ENCODE results near the gene SNX5.

The SNX5 gene

DNA sequence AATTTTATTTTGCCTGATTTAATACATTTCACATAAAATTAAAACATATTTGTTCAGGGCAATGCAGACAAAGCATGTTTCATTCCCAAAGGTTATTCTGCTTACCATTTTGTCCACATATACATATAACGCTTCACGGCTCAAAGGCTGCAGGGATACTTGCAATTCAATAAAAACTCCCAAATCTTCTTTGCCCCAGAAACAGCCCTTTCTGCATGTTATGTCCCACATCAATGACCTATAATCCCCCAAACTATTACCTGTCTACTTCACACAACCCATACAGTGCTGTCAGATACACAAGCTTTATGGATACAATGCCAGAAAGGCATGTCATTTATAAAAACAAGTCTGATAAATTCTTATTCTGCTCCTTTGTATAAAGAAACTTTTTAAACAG is 20.2 kb downstream of the SNX5 start:
- TF ChIP-seq, protein P1, sequence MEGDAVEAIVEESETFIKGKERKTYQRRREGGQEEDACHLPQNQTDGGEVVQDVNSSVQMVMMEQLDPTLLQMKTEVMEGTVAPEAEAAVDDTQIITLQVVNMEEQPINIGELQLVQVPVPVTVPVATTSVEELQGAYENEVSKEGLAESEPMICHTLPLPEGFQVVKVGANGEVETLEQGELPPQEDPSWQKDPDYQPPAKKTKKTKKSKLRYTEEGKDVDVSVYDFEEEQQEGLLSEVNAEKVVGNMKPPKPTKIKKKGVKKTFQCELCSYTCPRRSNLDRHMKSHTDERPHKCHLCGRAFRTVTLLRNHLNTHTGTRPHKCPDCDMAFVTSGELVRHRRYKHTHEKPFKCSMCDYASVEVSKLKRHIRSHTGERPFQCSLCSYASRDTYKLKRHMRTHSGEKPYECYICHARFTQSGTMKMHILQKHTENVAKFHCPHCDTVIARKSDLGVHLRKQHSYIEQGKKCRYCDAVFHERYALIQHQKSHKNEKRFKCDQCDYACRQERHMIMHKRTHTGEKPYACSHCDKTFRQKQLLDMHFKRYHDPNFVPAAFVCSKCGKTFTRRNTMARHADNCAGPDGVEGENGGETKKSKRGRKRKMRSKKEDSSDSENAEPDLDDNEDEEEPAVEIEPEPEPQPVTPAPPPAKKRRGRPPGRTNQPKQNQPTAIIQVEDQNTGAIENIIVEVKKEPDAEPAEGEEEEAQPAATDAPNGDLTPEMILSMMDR (IDR thresholded peaks at IDR 0.05; ENCODE audit: control insufficient read depth, extremely low read depth, insufficient read depth): no peak
- no peak for DNase-seq (ENCODE audit: low read depth)
- H3K4me3 ChIP-seq (ENCODE audit: low read depth, low read length): no peak overlapping the region

DNA sequence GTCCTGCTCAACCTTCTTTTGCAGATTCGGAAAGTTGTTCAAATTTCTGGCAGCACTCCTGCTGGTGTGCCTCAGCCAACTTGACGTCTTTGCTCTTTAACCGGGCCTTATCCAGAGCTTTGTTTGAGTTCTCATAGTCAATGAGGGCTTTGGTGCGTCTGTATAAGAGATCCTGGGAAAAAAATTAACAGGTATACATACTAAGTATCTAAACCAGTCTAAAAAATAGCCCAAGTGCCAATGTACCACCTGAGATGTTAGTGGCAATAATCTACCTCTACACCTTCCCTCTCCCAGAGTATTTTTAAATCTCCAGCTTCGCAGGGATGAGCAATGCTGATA is 21.1 kb downstream of the SNX5 start:
- no peak overlapping the region for H3K4me3 ChIP-seq (ENCODE audit: low read depth, low read length)
- DNase-seq (ENCODE audit: low read depth): no peak
- TF ChIP-seq, protein P1 (IDR thresholded peaks at IDR 0.05; ENCODE audit: control insufficient read depth, extremely low read depth, insufficient read depth): no peak

GRCh38 chr20:17946572-17947473 is 21.8 kb downstream of the SNX5 start:
- no peak overlapping the region for H3K4me3 ChIP-seq (ENCODE audit: low read depth, low read length)
- TF ChIP-seq, protein P1 (IDR thresholded peaks at IDR 0.05; ENCODE audit: control insufficient read depth, extremely low read depth, insufficient read depth): no peak
- no peak for DNase-seq (ENCODE audit: low read depth)

DNA sequence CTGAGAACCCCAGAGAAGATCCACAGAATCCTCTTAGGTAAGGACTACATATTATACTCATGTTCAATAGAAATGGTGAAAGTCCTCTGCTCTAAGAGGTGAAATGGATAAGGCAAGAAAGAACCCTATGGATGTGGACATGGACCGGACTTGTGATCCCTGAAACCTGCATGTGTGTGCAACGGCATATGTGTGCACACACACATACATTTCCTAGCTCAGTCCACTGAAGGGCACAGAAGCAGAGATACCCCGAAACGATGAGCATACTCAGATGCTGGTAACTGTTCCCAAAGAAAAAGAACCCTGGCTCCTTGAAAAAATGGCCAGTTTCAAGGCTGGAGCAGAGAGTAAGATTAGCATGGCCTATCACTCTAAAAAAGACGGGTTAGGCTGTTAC is 22.6 kb downstream of the SNX5 start:
- no peak for DNase-seq (ENCODE audit: low read depth)
- H3K4me3 ChIP-seq (ENCODE audit: low read depth, low read length): no peak overlapping the region
- TF ChIP-seq, protein P1 (IDR thresholded peaks at IDR 0.05; ENCODE audit: control insufficient read depth, extremely low read depth, insufficient read depth): no peak

DNA sequence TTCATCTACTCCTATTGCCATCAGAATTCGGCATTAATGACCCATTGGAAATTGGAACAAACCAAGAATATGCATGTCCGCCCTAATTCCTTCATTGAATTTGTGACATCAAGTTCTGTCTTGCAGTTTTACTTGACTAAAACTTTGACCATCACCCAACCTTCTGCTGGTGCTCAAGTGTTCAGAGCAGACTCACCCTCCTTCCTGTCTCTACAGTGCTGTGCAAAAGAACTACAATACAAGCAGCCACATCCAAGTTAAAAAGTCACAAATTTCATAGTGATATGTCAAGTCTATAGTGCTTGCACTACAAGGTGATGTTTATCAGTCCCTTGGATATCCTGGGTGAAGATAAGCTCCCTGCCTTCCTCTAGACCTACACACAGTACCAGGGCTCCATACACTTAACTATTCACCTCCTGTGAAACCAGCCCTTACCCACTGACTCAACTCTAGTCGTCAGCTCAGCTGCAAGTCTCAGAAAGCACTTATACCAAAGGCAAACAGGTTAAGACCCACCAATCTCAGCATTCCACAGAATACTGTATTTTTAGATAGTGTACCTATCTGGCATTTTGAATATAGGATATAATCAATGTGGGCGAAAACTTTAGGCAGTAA is 23.6 kb downstream of the SNX5 start:
- no peak overlapping the region for H3K4me3 ChIP-seq (ENCODE audit: low read depth, low read length)
- TF ChIP-seq, protein P1 (IDR thresholded peaks at IDR 0.05; ENCODE audit: control insufficient read depth, extremely low read depth, insufficient read depth): no peak
- DNase-seq (ENCODE audit: low read depth): no peak

- DNase-seq (ENCODE audit: low read depth): no peak
Measured at GRCh38 chr20:17943343-17943742, 25.3 kb downstream of the SNX5 start.

More at GRCh38 chr20:17943343-17943742, 25.3 kb downstream of the SNX5 start:
- TF ChIP-seq, protein P1 (IDR thresholded peaks at IDR 0.05; ENCODE audit: control insufficient read depth, extremely low read depth, insufficient read depth): no peak
- H3K4me3 ChIP-seq (ENCODE audit: low read depth, low read length): no peak overlapping the region
